Subcutaneous abdominal adipose tissue (tissue), 5 donors: ENCODE measurements around the gene PITPNM2.

Source experiments
- H3K27ac ChIP-seq: one replicate; pipeline ENCODE4 v1.7.0; 2013; ENCODE audit warnings: low read depth, mild to moderate bottlenecking, inconsistent platforms, low read length, moderate library complexity
- H3K27me3 ChIP-seq, 5 donors: one replicate each; pipeline ENCODE4 v1.7.0; 2013; ENCODE audit warnings: low read length in 5 of 5, inconsistent platforms in 1 of 5; ENCODE audit not compliant: control insufficient read depth in 5 of 5, insufficient read depth in 4 of 5
- H3K36me3 ChIP-seq, 5 donors: one replicate each; pipeline ENCODE4 v1.7.0; 2013; ENCODE audit warnings: low read length in 5 of 5; ENCODE audit not compliant: control insufficient read depth in 5 of 5, insufficient read depth in 5 of 5
- H3K4me1 ChIP-seq, 5 donors: one replicate each; pipeline ENCODE4 v1.7.0; 2013; ENCODE audit warnings: low read length in 5 of 5, mild to moderate bottlenecking in 3 of 5, moderate library complexity in 1 of 5; ENCODE audit not compliant: control insufficient read depth in 5 of 5, insufficient read depth in 5 of 5
- H3K4me3 ChIP-seq, 5 donors: one replicate each; pipeline ENCODE4 v1.7.0; 2013; ENCODE audit warnings: low read length in 5 of 5, low read depth in 1 of 5
- H3K9ac ChIP-seq, 5 donors: one replicate each; pipeline ENCODE4 v1.7.0; 2013; ENCODE audit warnings: low read length in 5 of 5, mild to moderate bottlenecking in 4 of 5, moderate library complexity in 3 of 5
- H3K9me3 ChIP-seq, 5 donors: one replicate each; pipeline ENCODE4 v1.7.0; 2013; ENCODE audit warnings: low read length in 5 of 5; ENCODE audit not compliant: control insufficient read depth in 5 of 5
- donor health status: healthy.
- donor health status: healthy.
- donor health status: healthy.
- donor health status: healthy.
- donor health status: healthy.

The PITPNM2 gene

DNA sequence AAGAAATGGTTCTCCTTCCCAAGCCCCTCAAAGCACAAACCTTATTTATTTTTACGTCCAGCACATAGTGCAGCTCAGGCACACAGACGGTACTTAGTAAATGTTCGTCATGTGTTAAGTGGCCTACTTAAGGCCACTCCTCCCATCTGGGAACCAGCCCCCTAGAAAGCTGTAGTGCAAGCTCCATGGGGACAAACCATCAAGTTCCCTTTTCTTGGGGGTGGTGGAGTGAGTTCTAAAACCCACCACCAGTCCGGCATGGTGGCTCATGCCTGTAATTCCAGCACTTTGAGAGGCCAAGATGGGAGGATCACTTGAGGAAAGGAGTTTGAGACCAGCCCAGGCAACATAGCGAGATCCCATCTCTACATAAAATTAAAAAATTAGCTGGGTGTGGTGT, 49.4 kb downstream of the PITPNM2 start:
- no peaks in the 10 kb centered on the region for H3K27me3 ChIP-seq
- H3K9me3 ChIP-seq, result no peaks in the 10 kb centered on the region
- no peak overlapping the region for H3K4me3 ChIP-seq
- H3K36me3 ChIP-seq, result peaks cover 0 to 2% (median 0%) of the 10 kb centered on the region in 5 donors
- no peak overlapping the region for H3K27ac ChIP-seq
- peaks cover 8 to 61% (median 30%) of the 10 kb centered on the region in 5 donors for H3K4me1 ChIP-seq
- H3K9ac ChIP-seq, result no peak overlapping the region
